Caco-2 (cell line): ENCODE data around the gene TYRP1. TPM values are rescaled to one million over a fixed set of nuclear protein-coding genes. Genes with fewer than 3 reads are reported as not detected.

Experiments used
- BruUV-seq: library from RNA; stranded (reverse); fragments of 400-500 nt; replicated peaks from 2 replicates; lab custom pipeline; 2021; lab: Mats Ljungman, UMichigan
- CTCF ChIA-PET: fragments of 300-600 bp; sonication (Branson Sonifier 250); formaldehyde crosslinking; loops from one replicate; lab custom pipeline; 2022; ENCODE audit warnings: antibody characterized with exemption; lab: Charles Lee
- POLR2A ChIA-PET: fragments of 300-600 bp; sonication (Branson Sonifier 250); formaldehyde crosslinking; loops from one replicate; lab custom pipeline; 2022; ENCODE audit warnings: antibody characterized with exemption; lab: Charles Lee
- DNase-seq, 2 experiments: peaks; one replicate each; pipeline versions ENCODE4 v3.0.0 to v3.0.0-alpha.2; 2020 to 2022
- H3K27me3 ChIP-seq: replicated peaks from 2 replicates; pipeline ENCODE4 v1.6.0; 2011; ENCODE audit warnings: low read length; ENCODE audit not compliant: control insufficient read depth, insufficient read depth
- H3K36me3 ChIP-seq: 2 replicates; pipeline ENCODE4 v1.5.1; 2011; ENCODE audit warnings: low read length; ENCODE audit not compliant: control insufficient read depth, insufficient read depth
- H3K4me1 ChIP-seq: fragments of 250-450 bp; sonication (Bioruptor Pico); 2 replicates; pipeline ENCODE4 v1.5.1; 2020; ENCODE audit warnings: mild to moderate bottlenecking
- H3K4me3 ChIP-seq: 2 replicates; pipeline ENCODE4 v1.5.1; 2011; ENCODE audit warnings: low read depth, mild to moderate bottlenecking, control low read depth, low read length
- H3K9me3 ChIP-seq: fragments of 250-450 bp; sonication (Bioruptor Pico); 2 replicates; pipeline ENCODE4 v1.5.1; 2020; ENCODE audit warnings: mild to moderate bottlenecking, moderate library complexity
- H3K27ac Mint-ChIP-seq: one replicate; pipeline ENCODE4 v1.8.0; 2022; ENCODE audit warnings: mixed read lengths; ENCODE audit not compliant: unreplicated experiment
- H3K27me3 Mint-ChIP-seq: one replicate; pipeline ENCODE4 v1.8.0; 2022; ENCODE audit warnings: mixed read lengths; ENCODE audit not compliant: insufficient read depth, unreplicated experiment
- H3K36me3 Mint-ChIP-seq: one replicate; pipeline ENCODE4 v1.8.0; 2022; ENCODE audit warnings: mild to moderate bottlenecking, mixed read lengths; ENCODE audit not compliant: insufficient read depth, unreplicated experiment
- H3K4me1 Mint-ChIP-seq: one replicate; pipeline ENCODE4 v1.8.0; 2022; ENCODE audit warnings: low read depth, mixed read lengths; ENCODE audit not compliant: unreplicated experiment
- H3K4me3 Mint-ChIP-seq: one replicate; pipeline ENCODE4 v1.8.0; 2022; ENCODE audit warnings: mild to moderate bottlenecking, moderate library complexity, mixed read lengths; ENCODE audit not compliant: unreplicated experiment
- H3K9me3 Mint-ChIP-seq: one replicate; pipeline ENCODE4 v1.8.0; 2022; ENCODE audit warnings: mixed read lengths; ENCODE audit not compliant: unreplicated experiment
- intact Hi-C: fragments of 100-400 bp; cut with micrococcal nuclease; formaldehyde crosslinking; loops from one replicate; pipeline ENCODE4 v1.10.0; 2022; ENCODE audit not compliant: unreplicated experiment
- total RNA-seq: library from RNA; stranded (reverse); gene quantifications from 2 replicates; pipeline ENCODE4 v1.2.3, GENCODE V29; 2022
- TF ChIP-seq, protein P1 (sequence below), 2 experiments: fragments of 200-600 bp in 1 of 2; IDR thresholded peaks; 1 replicate in 1 of 2; 2 replicates in 1 of 2; pipeline versions ENCODE4 v1.5.1 to v1.8.0; 2011 to 2022; ENCODE audit warnings: antibody characterized with exemption in 1 of 2, control low read depth in 1 of 2, inconsistent platforms in 1 of 2, low read depth in 1 of 2, low read length in 1 of 2, mild to moderate bottlenecking in 1 of 2, moderate library complexity in 1 of 2; ENCODE audit not compliant: insufficient read depth in 1 of 2, severe bottlenecking in 1 of 2, unreplicated experiment in 1 of 2

TYRP1 gene
- total RNA-seq, 1 experiment from 2014 or later = not detected

DNA sequence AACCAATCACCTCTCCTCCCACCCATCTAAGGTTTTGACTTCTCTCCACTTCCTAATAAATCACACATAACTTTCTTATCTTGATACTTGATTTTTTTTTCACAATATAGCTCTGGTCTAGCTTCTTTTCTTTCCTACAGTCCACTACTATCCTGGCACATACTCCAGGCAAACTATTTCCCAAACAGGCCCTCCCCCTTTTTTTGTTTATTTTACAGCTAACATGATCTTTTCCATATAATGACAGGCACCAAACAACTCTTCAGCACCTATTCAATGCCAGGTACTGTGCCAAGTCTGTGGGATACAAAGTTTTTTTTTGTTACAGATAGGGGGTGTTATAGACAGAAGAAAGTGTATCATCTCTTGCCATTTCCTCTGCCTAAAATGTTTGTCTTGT, 7.9 kb downstream of the TYRP1 start:
- Histone ChIP-seq H3K4me1 (no peaks in the 10 kb centered on the region), H3K9me3 (no peaks in the 10 kb centered on the region), H3K4me3 (no peak overlapping the region), H3K27me3 (no peaks in the 10 kb centered on the region), H3K36me3 (no peaks in the 10 kb centered on the region)
- intact Hi-C loops = no loop called here
- CTCF ChIA-PET = no interaction called here
- Mint-ChIP-seq H3K4me1 (no peaks in the 10 kb centered on the region), H3K9me3 (no peaks in the 10 kb centered on the region), H3K27ac (no peak overlapping the region), H3K36me3 (no peaks in the 10 kb centered on the region), H3K27me3 (no peaks in the 10 kb centered on the region), H3K4me3 (no peak overlapping the region)
- TF ChIP-seq, protein P1, sequence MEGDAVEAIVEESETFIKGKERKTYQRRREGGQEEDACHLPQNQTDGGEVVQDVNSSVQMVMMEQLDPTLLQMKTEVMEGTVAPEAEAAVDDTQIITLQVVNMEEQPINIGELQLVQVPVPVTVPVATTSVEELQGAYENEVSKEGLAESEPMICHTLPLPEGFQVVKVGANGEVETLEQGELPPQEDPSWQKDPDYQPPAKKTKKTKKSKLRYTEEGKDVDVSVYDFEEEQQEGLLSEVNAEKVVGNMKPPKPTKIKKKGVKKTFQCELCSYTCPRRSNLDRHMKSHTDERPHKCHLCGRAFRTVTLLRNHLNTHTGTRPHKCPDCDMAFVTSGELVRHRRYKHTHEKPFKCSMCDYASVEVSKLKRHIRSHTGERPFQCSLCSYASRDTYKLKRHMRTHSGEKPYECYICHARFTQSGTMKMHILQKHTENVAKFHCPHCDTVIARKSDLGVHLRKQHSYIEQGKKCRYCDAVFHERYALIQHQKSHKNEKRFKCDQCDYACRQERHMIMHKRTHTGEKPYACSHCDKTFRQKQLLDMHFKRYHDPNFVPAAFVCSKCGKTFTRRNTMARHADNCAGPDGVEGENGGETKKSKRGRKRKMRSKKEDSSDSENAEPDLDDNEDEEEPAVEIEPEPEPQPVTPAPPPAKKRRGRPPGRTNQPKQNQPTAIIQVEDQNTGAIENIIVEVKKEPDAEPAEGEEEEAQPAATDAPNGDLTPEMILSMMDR (IDR thresholded peaks at IDR 0.05; ENCODE audit: insufficient read depth in 1 of 2, low read depth in 1 of 2, low read length in 1 of 2, severe bottlenecking in 1 of 2, unreplicated experiment in 1 of 2) = no peak
- DNase-seq = no peak
- POLR2A ChIA-PET = no interaction called here
- BruUV-seq = no TSS peak

DNA sequence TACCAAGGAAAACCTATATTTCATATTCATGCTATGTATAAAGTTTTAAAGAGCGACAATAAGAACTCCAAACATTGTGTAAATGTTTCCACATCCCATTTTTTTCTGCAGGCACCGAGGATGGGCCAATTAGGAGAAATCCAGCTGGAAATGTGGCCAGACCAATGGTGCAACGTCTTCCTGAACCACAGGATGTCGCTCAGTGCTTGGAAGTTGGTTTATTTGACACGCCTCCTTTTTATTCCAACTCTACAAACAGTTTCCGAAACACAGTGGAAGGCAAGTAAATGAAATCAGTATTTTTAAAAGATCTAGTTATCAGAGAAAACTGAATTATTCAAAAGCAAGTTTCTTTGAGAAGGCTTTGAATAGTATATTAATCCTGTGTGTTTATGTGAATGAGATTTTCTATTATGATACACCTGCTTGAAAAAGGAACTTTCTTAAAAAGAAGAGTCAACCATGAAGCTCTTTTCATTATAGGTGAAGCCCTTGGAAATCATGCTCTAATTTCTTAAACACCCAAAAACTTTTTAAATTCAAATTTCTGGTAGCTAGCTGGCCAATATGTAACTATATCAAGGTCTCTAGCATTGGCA, 9.1 kb downstream of the TYRP1 start:
- H3K27me3 ChIP-seq = no peaks in the 10 kb centered on the region
- H3K4me1 Mint-ChIP-seq = no peaks in the 10 kb centered on the region
- ChIA-PET CTCF (interaction anchor here (1.0 kb wide), 1 partner anchor 18 kb away, joined by 3 read pairs; no protein-coding TSS in a partner anchor), POLR2A (no interaction called here)
- TF ChIP-seq, protein P1 (IDR thresholded peaks at IDR 0.05; ENCODE audit: insufficient read depth in 1 of 2, low read depth in 1 of 2, low read length in 1 of 2, severe bottlenecking in 1 of 2, unreplicated experiment in 1 of 2) = peak in 1 of 2 experiments; percentile 33
- H3K4me1 ChIP-seq = no peaks in the 10 kb centered on the region
- H3K4me3 Mint-ChIP-seq = no peak overlapping the region
- H3K27ac Mint-ChIP-seq = no peak overlapping the region
- H3K36me3 Mint-ChIP-seq = no peaks in the 10 kb centered on the region
- no peak overlapping the region for H3K4me3 ChIP-seq
- DNase-seq = peak; percentile 9 to 26
- BruUV-seq = no TSS peak
- intact Hi-C loops = no loop called here
- no peaks in the 10 kb centered on the region for H3K9me3 ChIP-seq
- no peaks in the 10 kb centered on the region for H3K27me3 Mint-ChIP-seq
- no peaks in the 10 kb centered on the region for H3K9me3 Mint-ChIP-seq
- H3K36me3 ChIP-seq = no peaks in the 10 kb centered on the region

DNA sequence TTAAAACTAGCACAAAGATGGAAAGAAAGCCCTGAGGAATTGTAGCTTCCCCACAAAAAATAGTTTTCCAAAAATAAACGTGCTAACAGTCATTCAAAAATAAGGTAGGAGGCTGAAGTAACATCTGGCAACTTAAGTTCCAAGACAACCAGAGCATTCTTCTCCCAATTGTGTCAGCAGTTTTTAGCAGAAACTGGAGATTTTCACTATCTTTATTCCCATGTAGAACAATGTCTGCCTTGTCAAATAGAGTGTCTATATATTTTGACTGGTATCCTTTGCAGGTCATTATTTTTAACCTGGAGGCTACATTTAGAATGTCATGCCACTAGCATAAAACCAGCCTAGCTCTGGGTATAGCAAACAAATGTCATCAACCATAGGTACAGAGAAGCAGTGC, 10.8 kb downstream of the TYRP1 start:
- Mint-ChIP-seq H3K4me1 (no peaks in the 10 kb centered on the region), H3K4me3 (no peak overlapping the region), H3K36me3 (no peaks in the 10 kb centered on the region), H3K9me3 (no peaks in the 10 kb centered on the region), H3K27me3 (no peaks in the 10 kb centered on the region), H3K27ac (no peak overlapping the region)
- H3K4me3 ChIP-seq = no peak overlapping the region
- no TSS peak for BruUV-seq
- no peaks in the 10 kb centered on the region for H3K36me3 ChIP-seq
- TF ChIP-seq, protein P1 (IDR thresholded peaks at IDR 0.05; ENCODE audit: insufficient read depth in 1 of 2, low read depth in 1 of 2, low read length in 1 of 2, severe bottlenecking in 1 of 2, unreplicated experiment in 1 of 2) = no peak
- POLR2A ChIA-PET = no interaction called here
- H3K27me3 ChIP-seq = no peaks in the 10 kb centered on the region
- intact Hi-C loops = no loop called here
- H3K4me1 ChIP-seq = no peaks in the 10 kb centered on the region
- no peak for DNase-seq
- CTCF ChIA-PET = no interaction called here
- H3K9me3 ChIP-seq = no peaks in the 10 kb centered on the region
